Liver (tissue), 3 donors: ENCODE results near the gene CRYZ.

Experiments used
- RAD21 ChIP-seq, 2 donors: IDR thresholded peaks; 2 replicates each; pipeline ENCODE4 v1.6.1; 2016; ENCODE audit warnings: antibody characterized with exemption in 2 of 2, mild to moderate bottlenecking in 2 of 2
- RXRA ChIP-seq, 2 donors: IDR thresholded peaks; 2 replicates each; pipeline ENCODE4 v1.6.1; 2017 to 2018; ENCODE audit warnings: antibody characterized with exemption in 2 of 2, mild to moderate bottlenecking in 1 of 2
- TAF1 ChIP-seq: conservative IDR thresholded peaks from 2 replicates; pipeline ENCODE4 v1.6.1; 2016; ENCODE audit warnings: antibody characterized with exemption, mild to moderate bottlenecking
- YY1 ChIP-seq: IDR thresholded peaks from 2 replicates; pipeline ENCODE4 v1.6.1; 2016; ENCODE audit warnings: antibody characterized with exemption, mild to moderate bottlenecking
- TF ChIP-seq, protein P1 (sequence below): fragments of 150-350 bp; IDR thresholded peaks from 2 replicates; pipeline ENCODE4 v1.5.1; 2017; ENCODE audit warnings: improper control_type of control experiment, low read depth, low read length; ENCODE audit not compliant: missing input control
- TF ChIP-seq, protein P2 (sequence below): IDR thresholded peaks from 2 replicates; pipeline ENCODE4 v1.6.1; 2016; ENCODE audit warnings: antibody characterized with exemption
- TF ChIP-seq, protein P3 (sequence below): IDR thresholded peaks from 2 replicates; pipeline ENCODE4 v1.6.1; 2016; ENCODE audit warnings: antibody characterized with exemption
- donor health status: healthy.
- donor health status: healthy.

DNA sequence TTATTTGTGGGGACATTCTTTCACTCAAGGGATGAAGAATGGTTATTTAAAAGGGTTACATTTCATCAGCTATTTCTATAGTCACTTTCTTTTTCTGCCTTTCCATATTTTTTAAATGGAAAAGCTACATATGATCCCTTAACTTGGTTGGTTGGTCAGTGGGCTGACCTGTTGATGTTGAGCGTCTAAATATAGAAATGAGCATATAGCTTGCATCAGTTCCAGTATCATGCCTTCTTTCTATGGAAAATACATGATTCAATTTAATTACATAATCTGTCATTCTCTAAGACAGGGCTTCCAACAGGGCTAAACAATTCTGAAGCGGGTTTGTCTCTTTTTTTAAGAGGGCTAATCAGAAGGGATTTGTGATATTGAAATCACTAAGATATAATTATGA lies 40.7 kb upstream of the CRYZ start:
- TF ChIP-seq, protein P1, sequence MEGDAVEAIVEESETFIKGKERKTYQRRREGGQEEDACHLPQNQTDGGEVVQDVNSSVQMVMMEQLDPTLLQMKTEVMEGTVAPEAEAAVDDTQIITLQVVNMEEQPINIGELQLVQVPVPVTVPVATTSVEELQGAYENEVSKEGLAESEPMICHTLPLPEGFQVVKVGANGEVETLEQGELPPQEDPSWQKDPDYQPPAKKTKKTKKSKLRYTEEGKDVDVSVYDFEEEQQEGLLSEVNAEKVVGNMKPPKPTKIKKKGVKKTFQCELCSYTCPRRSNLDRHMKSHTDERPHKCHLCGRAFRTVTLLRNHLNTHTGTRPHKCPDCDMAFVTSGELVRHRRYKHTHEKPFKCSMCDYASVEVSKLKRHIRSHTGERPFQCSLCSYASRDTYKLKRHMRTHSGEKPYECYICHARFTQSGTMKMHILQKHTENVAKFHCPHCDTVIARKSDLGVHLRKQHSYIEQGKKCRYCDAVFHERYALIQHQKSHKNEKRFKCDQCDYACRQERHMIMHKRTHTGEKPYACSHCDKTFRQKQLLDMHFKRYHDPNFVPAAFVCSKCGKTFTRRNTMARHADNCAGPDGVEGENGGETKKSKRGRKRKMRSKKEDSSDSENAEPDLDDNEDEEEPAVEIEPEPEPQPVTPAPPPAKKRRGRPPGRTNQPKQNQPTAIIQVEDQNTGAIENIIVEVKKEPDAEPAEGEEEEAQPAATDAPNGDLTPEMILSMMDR, result no peak
- no peak for TF ChIP-seq RXRA (IDR thresholded peaks at IDR 0.05)
- no peak for TF ChIP-seq TAF1
- TF ChIP-seq RAD21 (IDR thresholded peaks at IDR 0.05), result no peak
- TF ChIP-seq, protein P2, sequence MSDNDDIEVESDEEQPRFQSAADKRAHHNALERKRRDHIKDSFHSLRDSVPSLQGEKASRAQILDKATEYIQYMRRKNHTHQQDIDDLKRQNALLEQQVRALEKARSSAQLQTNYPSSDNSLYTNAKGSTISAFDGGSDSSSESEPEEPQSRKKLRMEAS, result no peak
- TF ChIP-seq, protein P3, sequence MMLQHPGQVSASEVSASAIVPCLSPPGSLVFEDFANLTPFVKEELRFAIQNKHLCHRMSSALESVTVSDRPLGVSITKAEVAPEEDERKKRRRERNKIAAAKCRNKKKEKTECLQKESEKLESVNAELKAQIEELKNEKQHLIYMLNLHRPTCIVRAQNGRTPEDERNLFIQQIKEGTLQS, result no peak
- no peak for TF ChIP-seq YY1
